Neural progenitor cell (in vitro differentiated cells): ENCODE measurements around the gene UBN1. TPM values are rescaled to one million over a fixed set of nuclear protein-coding genes. Genes with fewer than 3 reads are reported as not detected.
A peak's percentile ranks its signal among the peaks of the same experiment; 100 is the strongest.

Experiments used
- DNase-seq: peaks from one replicate; pipeline ENCODE4 v3.0.0-alpha.2; 2016; ENCODE audit warnings: low spot score
- H2AFZ ChIP-seq: fragments of 200-600 bp; sonication (generic); replicated peaks from 2 replicates; pipeline ENCODE4 v1.6.1; 2016; ENCODE audit warnings: antibody characterized with exemption
- H3F3A ChIP-seq: fragments of 200-600 bp; sonication (generic); 2 replicates; pipeline ENCODE4 v1.6.1; 2016; ENCODE audit warnings: antibody characterized with exemption, low read depth
- H3K27ac ChIP-seq: fragments of 200-600 bp; sonication (generic); 2 replicates; pipeline ENCODE4 v1.5.1; 2016; ENCODE audit warnings: mild to moderate bottlenecking
- H3K27me3 ChIP-seq: fragments of 200-600 bp; sonication (generic); 2 replicates; pipeline ENCODE4 v1.6.1; 2016; ENCODE audit warnings: mild to moderate bottlenecking, moderate library complexity
- H3K36me3 ChIP-seq: fragments of 200-600 bp; sonication (generic); 2 replicates; pipeline ENCODE4 v1.5.1; 2016
- H3K4me1 ChIP-seq: fragments of 200-600 bp; sonication (generic); 2 replicates; pipeline ENCODE4 v1.6.1; 2016; ENCODE audit warnings: mixed run types
- H3K4me2 ChIP-seq: fragments of 200-600 bp; sonication (generic); 2 replicates; pipeline ENCODE4 v1.6.1; 2016
- H3K4me3 ChIP-seq: fragments of 200-600 bp; sonication (generic); 2 replicates; pipeline ENCODE4 v1.5.1; 2016
- H3K79me2 ChIP-seq: fragments of 200-600 bp; sonication (generic); 2 replicates; pipeline ENCODE4 v1.6.1; 2016; ENCODE audit warnings: low read depth
- H3K9ac ChIP-seq: fragments of 200-600 bp; sonication (generic); 2 replicates; pipeline ENCODE4 v1.6.1; 2016
- H3K9me3 ChIP-seq: fragments of 200-600 bp; sonication (generic); 2 replicates; pipeline ENCODE4 v1.5.1; 2016; ENCODE audit warnings: low read depth
- H4K20me1 ChIP-seq: fragments of 200-600 bp; sonication (generic); 2 replicates; pipeline ENCODE4 v1.6.1; 2016; ENCODE audit warnings: low read depth
- H3K27ac Mint-ChIP-seq: 3 replicates; pipeline ENCODE4 v1.8.0; 2021; ENCODE audit warnings: mixed read lengths
- H3K27me3 Mint-ChIP-seq: 2 replicates; pipeline ENCODE4 v1.8.0; 2022; ENCODE audit warnings: low read depth, mild to moderate bottlenecking, inconsistent platforms, moderate library complexity, mixed read lengths; ENCODE audit not compliant: insufficient read depth
- H3K36me3 Mint-ChIP-seq: 3 replicates; pipeline ENCODE4 v1.8.0; 2021; ENCODE audit warnings: mixed read lengths
- H3K4me1 Mint-ChIP-seq: 3 replicates; pipeline ENCODE4 v1.8.0; 2021; ENCODE audit warnings: mixed read lengths
- H3K4me3 Mint-ChIP-seq: 3 replicates; pipeline ENCODE4 v1.8.0; 2021; ENCODE audit warnings: mild to moderate bottlenecking, moderate library complexity, mixed read lengths
- H3K9me3 Mint-ChIP-seq: 3 replicates; pipeline ENCODE4 v1.8.0; 2020; ENCODE audit warnings: mixed read lengths
- EZH2 ChIP-seq: fragments of 200-600 bp; sonication (generic); IDR thresholded peaks from 2 replicates; pipeline ENCODE4 v1.6.1; 2017; ENCODE audit warnings: antibody characterized with exemption, mild to moderate bottlenecking, moderate library complexity
- EZH2phosphoT487 ChIP-seq: fragments of 200-600 bp; sonication (generic); IDR thresholded peaks from 2 replicates; pipeline ENCODE4 v1.6.1; 2017; ENCODE audit warnings: antibody characterized with exemption
- total RNA-seq: library from RNA; depleted of rRNA; stranded (reverse); fragments of >200 nt; gene quantifications from 2 replicates; pipeline ENCODE4 v1.2.3, GENCODE V29; 2015; ENCODE audit warnings: low replicate concordance
- TF ChIP-seq, protein P1 (sequence below): fragments of 200-600 bp; sonication (generic); IDR thresholded peaks from 2 replicates; pipeline ENCODE4 v1.5.1; 2017; ENCODE audit warnings: antibody characterized with exemption, mild to moderate bottlenecking

The UBN1 gene
- total RNA-seq, 1 donor from 2014 or later: 28.4 TPM

DNA sequence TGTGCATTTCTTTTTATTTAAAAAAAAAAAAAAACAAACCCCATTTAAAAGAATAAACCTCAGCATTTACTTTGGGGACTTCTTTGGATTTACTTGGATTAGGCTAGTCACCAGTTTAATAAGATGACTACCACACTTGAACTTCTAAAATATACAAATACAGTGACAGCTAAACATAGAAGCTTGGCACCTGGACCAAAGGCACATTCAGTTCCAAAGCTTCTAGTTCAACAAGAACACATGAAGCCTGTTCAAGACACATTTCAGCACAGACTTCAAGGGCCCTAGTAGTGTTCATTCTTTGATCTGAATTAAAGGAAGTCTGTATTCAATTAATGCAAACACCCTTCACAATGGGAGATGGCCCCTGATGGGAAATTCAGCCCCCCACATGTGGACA lies 33.2 kb upstream of the UBN1 start:
- H3K27ac ChIP-seq: no peak overlapping the region
- Mint-ChIP-seq H3K27me3 (peaks cover 2% of the 10 kb centered on the region), H3K4me3 (no peak overlapping the region), H3K9me3 (no peaks in the 10 kb centered on the region), H3K4me1 (no peaks in the 10 kb centered on the region), H3K36me3 (peaks cover 26% of the 10 kb centered on the region), H3K27ac (no peak overlapping the region)
- H3K9ac ChIP-seq: no peak overlapping the region
- H3K9me3 ChIP-seq: no peaks in the 10 kb centered on the region
- H4K20me1 ChIP-seq: no peaks in the 10 kb centered on the region
- no peak for DNase-seq
- H3K4me3 ChIP-seq: no peak overlapping the region
- H3F3A ChIP-seq: no peaks in the 10 kb centered on the region
- H3K27me3 ChIP-seq: no peaks in the 10 kb centered on the region
- no peaks in the 10 kb centered on the region for H3K4me1 ChIP-seq
- H2AFZ ChIP-seq: no peak overlapping the region
- no peaks in the 10 kb centered on the region for H3K79me2 ChIP-seq
- H3K36me3 ChIP-seq: peaks cover 10% of the 10 kb centered on the region
- TF ChIP-seq EZH2: no peak
- TF ChIP-seq, protein P1, sequence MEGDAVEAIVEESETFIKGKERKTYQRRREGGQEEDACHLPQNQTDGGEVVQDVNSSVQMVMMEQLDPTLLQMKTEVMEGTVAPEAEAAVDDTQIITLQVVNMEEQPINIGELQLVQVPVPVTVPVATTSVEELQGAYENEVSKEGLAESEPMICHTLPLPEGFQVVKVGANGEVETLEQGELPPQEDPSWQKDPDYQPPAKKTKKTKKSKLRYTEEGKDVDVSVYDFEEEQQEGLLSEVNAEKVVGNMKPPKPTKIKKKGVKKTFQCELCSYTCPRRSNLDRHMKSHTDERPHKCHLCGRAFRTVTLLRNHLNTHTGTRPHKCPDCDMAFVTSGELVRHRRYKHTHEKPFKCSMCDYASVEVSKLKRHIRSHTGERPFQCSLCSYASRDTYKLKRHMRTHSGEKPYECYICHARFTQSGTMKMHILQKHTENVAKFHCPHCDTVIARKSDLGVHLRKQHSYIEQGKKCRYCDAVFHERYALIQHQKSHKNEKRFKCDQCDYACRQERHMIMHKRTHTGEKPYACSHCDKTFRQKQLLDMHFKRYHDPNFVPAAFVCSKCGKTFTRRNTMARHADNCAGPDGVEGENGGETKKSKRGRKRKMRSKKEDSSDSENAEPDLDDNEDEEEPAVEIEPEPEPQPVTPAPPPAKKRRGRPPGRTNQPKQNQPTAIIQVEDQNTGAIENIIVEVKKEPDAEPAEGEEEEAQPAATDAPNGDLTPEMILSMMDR: no peak
- no peak for TF ChIP-seq EZH2phosphoT487
- no peak overlapping the region for H3K4me2 ChIP-seq

DNA sequence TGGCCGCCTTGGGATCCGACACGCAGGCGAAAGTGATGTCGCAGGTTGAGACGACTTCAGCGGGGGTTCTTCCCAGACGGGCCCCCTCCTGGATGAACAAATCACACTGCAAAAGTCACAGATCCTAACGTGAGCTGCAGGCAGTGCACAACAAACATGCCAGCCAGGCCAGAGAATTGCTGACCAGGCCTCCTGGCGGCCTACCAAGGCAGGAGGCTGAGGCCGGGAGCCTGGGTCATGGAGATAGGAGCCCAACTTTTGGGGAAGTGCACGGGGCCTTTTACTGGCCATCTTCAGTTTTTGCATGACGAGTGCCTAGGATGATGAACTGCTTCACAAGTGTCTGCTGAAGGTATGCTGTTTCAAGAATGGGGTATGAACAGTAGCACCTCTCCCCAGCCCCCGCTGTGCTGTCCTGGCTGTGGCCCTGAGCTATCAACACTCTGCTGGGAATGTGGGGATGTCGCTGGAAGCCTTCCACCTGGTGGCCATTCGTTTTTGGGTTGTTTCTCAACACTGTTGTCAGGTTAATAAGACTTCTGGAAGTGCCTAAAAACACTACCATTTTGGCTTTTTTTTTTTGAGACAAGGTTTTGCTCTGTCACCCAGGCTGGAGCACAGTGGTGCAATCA lies 32.6 kb upstream of the UBN1 start:
- Histone ChIP-seq H3K27ac (no peak overlapping the region), H4K20me1 (no peaks in the 10 kb centered on the region), H3K27me3 (no peaks in the 10 kb centered on the region), H3F3A (no peaks in the 10 kb centered on the region), H3K9me3 (no peaks in the 10 kb centered on the region), H2AFZ (no peak overlapping the region), H3K79me2 (no peaks in the 10 kb centered on the region), H3K9ac (no peak overlapping the region), H3K4me1 (no peaks in the 10 kb centered on the region), H3K4me2 (no peak overlapping the region), H3K36me3 (peaks cover 10% of the 10 kb centered on the region), H3K4me3 (no peak overlapping the region)
- Mint-ChIP-seq H3K27ac (no peak overlapping the region), H3K27me3 (peaks cover 2% of the 10 kb centered on the region), H3K4me3 (no peak overlapping the region), H3K9me3 (no peaks in the 10 kb centered on the region), H3K36me3 (peaks cover 26% of the 10 kb centered on the region), H3K4me1 (no peaks in the 10 kb centered on the region)
- no peak for TF ChIP-seq EZH2phosphoT487
- TF ChIP-seq, protein P1: peak; percentile 8
- DNase-seq: no peak

DNA sequence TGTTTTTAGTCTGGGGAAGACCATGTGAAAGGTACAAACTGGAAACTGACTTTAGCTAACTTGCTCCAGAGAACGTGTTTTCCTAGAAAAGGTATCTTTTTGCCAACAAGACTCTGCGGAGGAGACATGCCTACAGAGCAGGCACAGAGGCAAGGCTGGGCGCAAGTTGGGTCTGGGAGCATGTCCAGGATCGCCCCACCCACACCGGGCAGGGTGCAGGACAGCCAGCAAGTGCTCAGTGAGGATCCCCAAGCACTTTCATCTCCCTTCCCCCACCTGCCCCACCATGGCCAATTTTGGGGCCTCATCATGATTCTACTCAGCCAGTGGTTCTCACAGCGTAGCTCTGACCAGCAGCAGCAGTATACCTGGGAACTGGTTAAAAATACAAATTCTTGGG lies 26.6 kb upstream of the UBN1 start:
- Histone ChIP-seq H3K9me3 (no peaks in the 10 kb centered on the region), H3F3A (peaks cover 10% of the 10 kb centered on the region), H3K79me2 (no peaks in the 10 kb centered on the region), H3K4me3 (no peak overlapping the region), H3K4me1 (peaks cover 5% of the 10 kb centered on the region), H3K36me3 (peaks cover 10% of the 10 kb centered on the region), H3K9ac (no peak overlapping the region), H2AFZ (no peak overlapping the region), H3K4me2 (no peak overlapping the region), H3K27ac (no peak overlapping the region), H4K20me1 (peaks cover 7% of the 10 kb centered on the region), H3K27me3 (no peaks in the 10 kb centered on the region)
- Mint-ChIP-seq H3K4me3 (no peak overlapping the region), H3K9me3 (no peaks in the 10 kb centered on the region), H3K27me3 (no peaks in the 10 kb centered on the region), H3K27ac (no peak overlapping the region), H3K36me3 (peaks cover 28% of the 10 kb centered on the region), H3K4me1 (no peaks in the 10 kb centered on the region)
- TF ChIP-seq, protein P1: no peak
- TF ChIP-seq EZH2 (no peak), EZH2phosphoT487 (no peak)
- no peak for DNase-seq
